Endothelial cell (in vitro differentiated cells): Measurements from ENCODE around the gene DHRS4. TPM values are rescaled to one million over a fixed set of nuclear protein-coding genes. Genes with fewer than 3 reads are reported as not detected.

ENCODE experiments used
- DNase-seq: peaks from one replicate; pipeline ENCODE4 v3.0.0; 2021; ENCODE audit warnings: low spot score
- H3K27ac Mint-ChIP-seq: one replicate; pipeline ENCODE4 v1.8.0; 2021; ENCODE audit warnings: mixed read lengths, inconsistent platforms; ENCODE audit not compliant: unreplicated experiment
- H3K27me3 Mint-ChIP-seq: one replicate; pipeline ENCODE4 v1.8.0; 2021; ENCODE audit warnings: mild to moderate bottlenecking, moderate library complexity, mixed read lengths, inconsistent platforms; ENCODE audit not compliant: unreplicated experiment
- H3K36me3 Mint-ChIP-seq: one replicate; pipeline ENCODE4 v1.8.0; 2021; ENCODE audit warnings: mild to moderate bottlenecking, low read depth, mixed read lengths, inconsistent platforms; ENCODE audit not compliant: unreplicated experiment
- H3K4me1 Mint-ChIP-seq: one replicate; pipeline ENCODE4 v1.8.0; 2021; ENCODE audit warnings: mild to moderate bottlenecking, mixed read lengths, inconsistent platforms; ENCODE audit not compliant: unreplicated experiment
- H3K4me3 Mint-ChIP-seq: one replicate; pipeline ENCODE4 v1.8.0; 2021; ENCODE audit warnings: mild to moderate bottlenecking, mixed read lengths, inconsistent platforms; ENCODE audit not compliant: unreplicated experiment
- H3K9me3 Mint-ChIP-seq: one replicate; pipeline ENCODE4 v1.8.0; 2021; ENCODE audit warnings: mixed read lengths, inconsistent platforms; ENCODE audit not compliant: unreplicated experiment
- CTCF ChIP-seq: fragments of 200-600 bp; sonication (generic); IDR thresholded peaks from one replicate; pipeline ENCODE4 v1.5.0; 2021; ENCODE audit warnings: antibody characterized with exemption; ENCODE audit not compliant: unreplicated experiment
- total RNA-seq: library from RNA; stranded (reverse); fragmentation: NEBNext Ultra II Directional; extraction: Animal tissue kit (Norgen Biotek cat#: 25700); gene quantifications from one replicate; pipeline ENCODE4 v1.2.1, GENCODE V29; 2021; ENCODE audit not compliant: unreplicated experiment

Gene DHRS4
- total RNA-seq, 1 donor from 2014 or later: 18.9 TPM

GRCh38 chr14:23916004-23916403 is 37.6 kb upstream of the DHRS4 start:
- H3K4me1 Mint-ChIP-seq: peaks cover 4% of the 10 kb centered on the region
- H3K9me3 Mint-ChIP-seq: no peaks in the 10 kb centered on the region
- DNase-seq: no peak
- peaks cover 5% of the 10 kb centered on the region for H3K27me3 Mint-ChIP-seq
- H3K36me3 Mint-ChIP-seq: no peaks in the 10 kb centered on the region
- TF ChIP-seq CTCF: no peak
- H3K27ac Mint-ChIP-seq: no peak overlapping the region
- no peak overlapping the region for H3K4me3 Mint-ChIP-seq

- no peak for DNase-seq
- H3K4me3 Mint-ChIP-seq: no peak overlapping the region
- no peaks in the 10 kb centered on the region for H3K9me3 Mint-ChIP-seq
- no peak overlapping the region for H3K27ac Mint-ChIP-seq
- H3K36me3 Mint-ChIP-seq: no peaks in the 10 kb centered on the region
- peaks cover 4% of the 10 kb centered on the region for H3K4me1 Mint-ChIP-seq
- H3K27me3 Mint-ChIP-seq: peaks cover 5% of the 10 kb centered on the region
- no peak for TF ChIP-seq CTCF
These were observed 37.1 kb upstream of the DHRS4 start for GRCh38 chr14:23916446-23916845.

GRCh38 chr14:23922545-23922944 is 31.0 kb upstream of the DHRS4 start:
- Mint-ChIP-seq H3K4me3 (no peak overlapping the region), H3K9me3 (no peaks in the 10 kb centered on the region), H3K27ac (no peak overlapping the region), H3K4me1 (no peaks in the 10 kb centered on the region), H3K36me3 (no peaks in the 10 kb centered on the region), H3K27me3 (no peaks in the 10 kb centered on the region)
- DNase-seq: no peak
- no peak for TF ChIP-seq CTCF

- H3K27me3 Mint-ChIP-seq: no peaks in the 10 kb centered on the region
- H3K9me3 Mint-ChIP-seq: no peaks in the 10 kb centered on the region
These were observed 28.0 kb upstream of the DHRS4 start for GRCh38 chr14:23925523-23926075.

GRCh38 chr14:23926543-23926942 is 27.0 kb upstream of the DHRS4 start:
- Mint-ChIP-seq H3K27me3 (no peaks in the 10 kb centered on the region), H3K4me1 (no peaks in the 10 kb centered on the region), H3K36me3 (no peaks in the 10 kb centered on the region), H3K4me3 (no peak overlapping the region), H3K27ac (no peak overlapping the region), H3K9me3 (no peaks in the 10 kb centered on the region)
- no peak for TF ChIP-seq CTCF
- DNase-seq: no peak

More at GRCh38 chr14:23925523-23926075, 28.0 kb upstream of the DHRS4 start:
- Mint-ChIP-seq H3K27ac (no peak overlapping the region), H3K4me1 (no peaks in the 10 kb centered on the region), H3K36me3 (no peaks in the 10 kb centered on the region), H3K4me3 (no peak overlapping the region)
- no peak for TF ChIP-seq CTCF
- no peak for DNase-seq
